Peyer's patch (tissue), 4 donors: Measurements from ENCODE around the gene CNOT3. TPM values are rescaled to one million over a fixed set of nuclear protein-coding genes. Genes with fewer than 3 reads are reported as not detected.
"Not testable (repeated sequence)": the region's sequence is repeated elsewhere in the genome, so short reads cannot be mapped to it uniquely, and the experiment has no call there.

Experiments
- DNase-seq, 3 donors: peaks; one replicate each; pipeline ENCODE4 v3.0.0-alpha.2; 2017 to 2019
- H3K27ac ChIP-seq, 4 donors: fragments of 200-600 bp; sonication (generic); one replicate each; pipeline ENCODE4 v1.5.1; 2016 to 2019
- H3K27me3 ChIP-seq, 2 donors: fragments of 200-600 bp; sonication (generic); one replicate each; pipeline ENCODE4 v1.5.1; 2019
- H3K36me3 ChIP-seq, 3 donors: fragments of 200-600 bp; sonication (generic); one replicate each; pipeline ENCODE4 v1.5.1; 2016 to 2019
- H3K4me1 ChIP-seq, 4 donors: fragments of 200-600 bp; sonication (generic); one replicate each; pipeline ENCODE4 v1.5.1; 2016 to 2019
- H3K4me3 ChIP-seq, 4 donors: fragments of 200-600 bp; sonication (generic); 1 replicate in 3 of 4; 2 replicates in 1 of 4; pipeline ENCODE4 v1.5.1; 2016 to 2019; ENCODE audit warnings: mild to moderate bottlenecking in 1 of 4
- H3K9me3 ChIP-seq, 4 donors: fragments of 200-600 bp; sonication (generic); one replicate each; pipeline ENCODE4 v1.5.1; 2016 to 2019; ENCODE audit warnings: mild to moderate bottlenecking in 1 of 4
- CTCF ChIP-seq, 6 experiments: fragments of 450-650 bp in 4 of 6; fragments of 200-600 bp in 2 of 6; sonication (generic) in 1 of 6; IDR thresholded peaks; one replicate each; pipeline ENCODE4 v1.5.1; 2017 to 2019; ENCODE audit warnings: antibody characterized with exemption in 6 of 6, mild to moderate bottlenecking in 3 of 6, moderate library complexity in 1 of 6
- POLR2A ChIP-seq, 2 donors: fragments of 450-650 bp; IDR thresholded peaks; one replicate each; pipeline ENCODE4 v1.5.1; 2017; ENCODE audit warnings: antibody characterized with exemption in 2 of 2, mild to moderate bottlenecking in 2 of 2, moderate library complexity in 2 of 2
- total RNA-seq, 4 donors: library from RNA; depleted of rRNA; stranded (reverse); fragments of >200 nt; gene quantifications; one replicate each; pipeline ENCODE4 v1.1.0, GENCODE V29; 2016

CNOT3 gene
- total RNA-seq, 4 donors from 2014 or later = 26.1 to 99.9 (median 38.9) TPM

- TF ChIP-seq POLR2A (IDR thresholded peaks at IDR 0.05) (no peak), CTCF (IDR thresholded peaks at IDR 0.05) (no peak)
- peak overlapping the region in 3 of 4 donors; percentile 43 to 53 (median 49) for H3K4me3 ChIP-seq
- DNase-seq = peak in 1 of 3 donors; percentile 46
- H3K27ac ChIP-seq = peak overlapping the region in 3 of 4 donors; percentile 60 to 92 (median 86)
- no peaks in the 10 kb centered on the region for H3K27me3 ChIP-seq
- H3K9me3 ChIP-seq = no peaks in the 10 kb centered on the region
- H3K36me3 ChIP-seq = peaks cover 0 to 3% (median 0%) of the 10 kb centered on the region in 3 donors
- peaks cover 5 to 64% (median 16%) of the 10 kb centered on the region in 4 donors for H3K4me1 ChIP-seq
Observed at GRCh38 chr19:54162884-54163283, 25.3 kb downstream of the CNOT3 start.

DNA sequence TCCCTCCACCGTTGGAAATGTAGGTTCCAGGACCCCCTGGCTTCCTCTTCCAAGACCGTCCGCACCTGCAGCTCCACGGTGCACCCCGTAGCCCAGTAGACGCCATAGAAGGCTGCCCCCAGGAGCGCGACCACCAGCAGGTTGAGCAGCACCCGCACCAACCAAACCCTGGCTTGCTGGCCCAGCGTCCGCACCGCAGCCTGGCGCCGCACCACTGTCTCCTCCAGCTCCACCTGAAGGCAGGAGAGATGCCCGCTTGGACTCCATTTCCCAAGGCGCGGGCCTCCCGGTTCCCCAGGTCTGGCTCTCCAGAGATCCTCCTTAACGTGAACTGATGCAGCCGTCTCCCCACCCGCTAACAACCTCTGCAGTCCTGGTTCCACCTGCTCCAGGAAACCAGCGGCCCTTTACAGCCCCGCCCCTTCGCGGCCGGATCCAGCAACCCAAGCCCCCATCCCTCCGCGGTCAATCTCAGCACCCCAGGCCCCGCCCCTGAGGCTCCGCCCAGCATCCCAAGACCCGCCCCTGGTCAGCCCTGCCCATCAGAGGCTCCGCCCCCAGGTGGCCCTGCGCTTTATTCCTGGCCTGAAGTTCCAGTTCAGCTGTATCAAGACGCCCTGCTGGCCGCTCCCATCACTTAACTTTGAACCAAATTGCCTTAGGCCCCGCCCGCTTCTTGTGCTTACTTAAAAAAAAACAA lies 27.0 kb downstream of the CNOT3 start:
- no peaks in the 10 kb centered on the region for H3K9me3 ChIP-seq
- DNase-seq = peak; percentile 25 to 96 (median 93)
- peak overlapping the region in 2 of 4 donors; percentile 2 to 48 for H3K4me3 ChIP-seq
- H3K36me3 ChIP-seq = no peaks in the 10 kb centered on the region
- H3K4me1 ChIP-seq = peaks cover 5 to 56% (median 8%) of the 10 kb centered on the region in 4 donors
- H3K27me3 ChIP-seq = no peaks in the 10 kb centered on the region
- peak overlapping the region in 1 of 4 donors; percentile 66 for H3K27ac ChIP-seq
- TF ChIP-seq CTCF (IDR thresholded peaks at IDR 0.05) (peak in 2 of 6 experiments; percentile 19 to 29), POLR2A (IDR thresholded peaks at IDR 0.05) (peak in 1 of 2 donors; percentile 62)

DNA sequence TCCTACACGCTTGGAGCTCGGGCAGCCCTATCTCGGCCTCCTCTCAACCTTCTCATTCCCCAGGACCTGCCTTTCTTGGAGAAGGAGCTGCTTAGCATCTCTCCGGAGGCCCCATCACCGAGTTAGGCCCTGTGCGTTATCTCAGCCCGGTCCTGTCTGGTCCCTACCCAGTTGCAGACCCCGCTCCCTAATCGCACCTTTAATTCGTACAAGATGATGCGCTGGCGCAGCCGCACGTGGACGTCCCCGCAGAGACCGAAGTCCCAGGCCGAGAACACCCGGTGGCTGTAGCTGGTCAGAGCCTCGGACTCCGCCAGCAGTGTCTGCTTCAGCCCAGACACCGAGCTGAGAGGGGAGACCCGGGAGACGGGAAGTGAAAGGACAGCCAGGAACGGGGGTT lies 27.7 kb downstream of the CNOT3 start:
- Histone ChIP-seq H3K36me3 (no peaks in the 10 kb centered on the region), H3K27ac (peak overlapping the region in 1 of 4 donors; percentile 44), H3K9me3 (no peaks in the 10 kb centered on the region), H3K4me1 (peaks cover 5 to 55% (median 8%) of the 10 kb centered on the region in 4 donors), H3K4me3 (no peak overlapping the region), H3K27me3 (no peaks in the 10 kb centered on the region)
- TF ChIP-seq CTCF (IDR thresholded peaks at IDR 0.05) (no peak), POLR2A (IDR thresholded peaks at IDR 0.05) (no peak)
- no peak for DNase-seq

GRCh38 chr19:54168174-54168917 lies 30.8 kb downstream of the CNOT3 start:
- Histone ChIP-seq H3K27me3 (no peaks in the 10 kb centered on the region), H3K36me3 (no peaks in the 10 kb centered on the region), H3K4me3 (no peak overlapping the region), H3K4me1 (peaks cover 3 to 30% (median 7%) of the 10 kb centered on the region in 4 donors), H3K27ac (no peak overlapping the region), H3K9me3 (no peaks in the 10 kb centered on the region)
- DNase-seq = peak; percentile 89 to 97 (median 94)
- TF ChIP-seq CTCF (IDR thresholded peaks at IDR 0.05) (peak; percentile 49 to 97 (median 83)), POLR2A (IDR thresholded peaks at IDR 0.05) (no peak)

DNA sequence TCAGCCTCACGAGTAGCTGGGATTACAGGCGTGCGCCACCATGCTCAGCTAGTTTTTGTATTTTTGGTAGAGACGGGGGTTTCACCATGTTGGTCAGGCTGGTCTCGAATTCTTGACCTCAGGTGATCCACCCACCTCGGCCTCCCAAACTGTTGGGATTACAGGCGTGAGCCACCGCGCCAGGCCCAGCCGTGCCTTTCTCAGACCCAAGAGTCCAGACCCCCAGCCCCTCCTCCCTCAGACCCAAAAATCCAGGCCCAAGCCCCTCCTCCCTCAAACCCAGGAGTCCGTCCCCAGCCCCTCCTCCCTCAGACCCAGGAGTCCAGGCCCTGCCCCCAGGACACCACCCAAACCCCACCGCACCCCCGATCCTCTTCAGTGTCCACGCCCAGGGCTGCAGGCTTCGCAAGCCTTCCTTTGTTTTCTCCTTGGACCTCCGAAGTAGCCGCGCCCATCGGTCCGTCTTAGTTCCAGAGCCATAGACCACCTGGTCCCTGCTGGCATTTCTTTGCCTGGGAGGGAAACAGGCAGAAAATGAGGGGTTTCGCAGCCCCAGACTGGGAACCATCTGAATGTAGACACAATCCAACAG lies 31.7 kb downstream of the CNOT3 start:
- Histone ChIP-seq H3K36me3 (no peaks in the 10 kb centered on the region), H3K4me3 (no peak overlapping the region), H3K4me1 (peaks cover 3 to 24% (median 8%) of the 10 kb centered on the region in 4 donors), H3K27me3 (no peaks in the 10 kb centered on the region), H3K9me3 (no peaks in the 10 kb centered on the region), H3K27ac (no peak overlapping the region)
- peak in 2 of 3 donors; percentile 45 for DNase-seq
- TF ChIP-seq POLR2A (IDR thresholded peaks at IDR 0.05) (no peak), CTCF (IDR thresholded peaks at IDR 0.05) (no peak)

DNA sequence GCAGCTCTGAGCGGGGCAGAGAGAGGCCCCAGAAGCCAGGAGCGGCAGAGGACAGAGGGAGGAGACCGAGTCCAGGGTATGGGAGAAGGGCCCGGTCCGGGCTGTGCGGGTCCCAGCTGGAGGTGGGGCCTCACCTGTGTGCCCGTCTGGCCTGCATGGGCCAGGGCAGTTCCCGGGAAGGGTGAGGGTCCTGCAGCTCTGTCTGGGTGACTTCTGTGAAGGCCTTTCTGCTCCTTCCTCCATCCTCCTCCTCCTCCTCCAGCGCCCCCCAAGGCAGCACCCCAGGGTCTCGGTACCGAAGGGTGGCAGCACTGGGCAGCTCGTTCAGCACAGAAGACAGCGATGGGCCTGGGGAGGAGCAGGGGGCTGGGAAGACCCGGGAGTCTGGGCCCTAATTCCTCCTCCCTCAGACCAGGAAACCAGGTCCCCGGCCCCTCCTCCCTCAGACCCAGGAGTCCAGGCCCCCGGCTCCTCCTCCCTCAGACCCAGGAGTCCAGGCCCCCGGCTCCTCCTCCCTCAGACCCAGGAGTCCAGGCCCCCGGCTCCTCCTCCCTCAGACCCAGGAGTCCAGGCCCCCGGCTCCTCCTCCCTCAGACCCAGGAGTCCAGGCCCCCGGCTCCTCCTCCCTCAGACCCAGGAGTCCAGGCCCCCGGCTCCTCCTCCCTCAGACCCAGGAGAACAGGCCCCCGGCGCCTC lies 34.3 kb downstream of the CNOT3 start:
- not testable (repeated sequence) for H3K4me1 ChIP-seq, H3K9me3 ChIP-seq, H3K27me3 ChIP-seq
- Histone ChIP-seq H3K27ac (peak overlapping the region in 2 of 4 donors; percentile 81 to 85), H3K36me3 (peaks cover 0 to 11% (median 0%) of the 10 kb centered on the region in 3 donors), H3K4me3 (peak overlapping the region in 2 of 4 donors; percentile 59 to 65)
- DNase-seq = peak in 1 of 3 donors; percentile 44
